ENCODE measurements around the gene LYST.

GRCh38 chr1:235724730-235725129 is 142.0 kb downstream of the LYST start:
- TF ChIP-seq POLR2AphosphoS5 (IDR thresholded peaks at IDR 0.05) (no peak), CTCF (IDR thresholded peaks at IDR 0.05; ENCODE audit: poor library complexity, severe bottlenecking) (no peak), SMC3 (conservative IDR thresholded peaks at IDR 0.05; ENCODE audit: poor library complexity) (no peak), REST (IDR thresholded peaks at IDR 0.05; ENCODE audit: borderline replicate concordance) (no peak)

All from neural cell (in vitro differentiated cells).